HL-60 (cell line): ENCODE data around the gene ELN.

Experiments used
- DNase-seq, 2 experiments: peaks; one replicate each; pipeline ENCODE4 v3.0.0-alpha.2; 2010 to 2020; ENCODE audit warnings: low read depth in 1 of 2, low spot score in 1 of 2
- H3K27ac ChIP-seq: fragments of 250-450 bp; sonication (Bioruptor Pico); replicated peaks from 2 replicates; pipeline ENCODE4 v1.5.1; 2020; ENCODE audit warnings: mild to moderate bottlenecking, moderate library complexity
- H3K27me3 ChIP-seq: fragments of 250-450 bp; sonication (Bioruptor Pico); 2 replicates; pipeline ENCODE4 v1.5.1; 2021; ENCODE audit warnings: mild to moderate bottlenecking, moderate library complexity; ENCODE audit not compliant: insufficient read depth, poor library complexity, severe bottlenecking
- H3K4me3 ChIP-seq: replicated peaks from 2 replicates; pipeline ENCODE4 v1.5.1; 2011; ENCODE audit warnings: mild to moderate bottlenecking, control low read depth, low read length; ENCODE audit not compliant: insufficient read depth
- CTCF ChIP-seq: IDR thresholded peaks from one replicate; pipeline ENCODE4 v1.5.1; 2011; ENCODE audit warnings: low read length, control low read depth, inconsistent platforms; ENCODE audit not compliant: insufficient read depth
- GABPA ChIP-seq: IDR thresholded peaks from 2 replicates; pipeline ENCODE4 v1.6.1; 2012; ENCODE audit warnings: low read depth
- POLR2AphosphoS5 ChIP-seq: IDR thresholded peaks from 2 replicates; pipeline ENCODE4 v1.6.1; 2012; ENCODE audit warnings: low read depth
- REST ChIP-seq: IDR thresholded peaks from 2 replicates; pipeline ENCODE4 v1.6.1; 2012; ENCODE audit warnings: low read depth; ENCODE audit not compliant: insufficient replicate concordance
- SPI1 ChIP-seq: IDR thresholded peaks from 2 replicates; pipeline ENCODE4 v1.6.1; 2012; ENCODE audit warnings: low read depth, mild to moderate bottlenecking, borderline replicate concordance

ELN gene

GRCh38 chr7:74015670-74016069 is 12.3 kb upstream of the ELN start:
- TF ChIP-seq CTCF (no peak), REST (no peak), POLR2AphosphoS5 (no peak), SPI1 (no peak), GABPA (no peak)
- no peak overlapping the region for H3K4me3 ChIP-seq
- no peaks in the 10 kb centered on the region for H3K27me3 ChIP-seq
- no peak for DNase-seq
- no peak overlapping the region for H3K27ac ChIP-seq

- no peak overlapping the region for H3K4me3 ChIP-seq
- no peaks in the 10 kb centered on the region for H3K27me3 ChIP-seq
- TF ChIP-seq CTCF: no peak
- TF ChIP-seq REST: no peak
- TF ChIP-seq GABPA: no peak
- TF ChIP-seq SPI1: no peak
- TF ChIP-seq POLR2AphosphoS5: no peak
- H3K27ac ChIP-seq: no peak overlapping the region
- DNase-seq: no peak
Measured at GRCh38 chr7:74017125-74017524, 10.8 kb upstream of the ELN start.

- DNase-seq: no peak
- Histone ChIP-seq H3K4me3 (no peak overlapping the region), H3K27ac (no peak overlapping the region), H3K27me3 (no peaks in the 10 kb centered on the region)
- TF ChIP-seq REST: no peak
- no peak for TF ChIP-seq GABPA
- no peak for TF ChIP-seq CTCF
- no peak for TF ChIP-seq POLR2AphosphoS5
Measured at GRCh38 chr7:74018246-74018895, 9.6 kb upstream of the ELN start.
